ENCODE results near the gene PDIA5. TPM values are rescaled to one million over a fixed set of nuclear protein-coding genes. Genes with fewer than 3 reads are reported as not detected.

The PDIA5 gene
- total RNA-seq, 3 donors from 2014 or later (not counting 1 experiment from before 2014, with no cell fraction given) = 0.59 to 3.3 (median 0.63) TPM

DNA sequence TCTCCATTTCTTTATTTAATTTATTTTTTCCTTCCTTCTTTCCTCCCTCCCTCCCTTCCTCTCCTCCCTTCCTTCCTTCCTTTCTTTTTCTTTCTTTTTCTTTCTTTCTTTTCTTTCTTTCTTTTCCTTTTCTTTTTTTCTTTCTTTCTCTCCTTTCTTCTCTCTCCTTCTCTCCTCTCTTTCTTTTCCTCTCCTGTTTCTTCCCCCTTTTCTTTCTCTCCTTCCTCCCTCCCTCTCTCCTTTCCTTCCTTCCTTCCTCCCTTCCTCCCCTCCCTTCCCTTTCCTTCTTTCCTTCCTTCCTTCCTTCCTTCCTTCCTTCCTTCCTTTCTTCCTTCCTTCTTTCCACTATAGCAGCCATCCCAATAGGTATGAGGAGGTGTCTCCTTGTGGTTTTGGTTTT is 6.8 kb upstream of the PDIA5 start:
- Mint-ChIP-seq H3K4me1 (peaks cover 0 to 6% of the 10 kb centered on the region in 2 donors), H3K27me3 (ENCODE audit: low read depth in 2 of 2) (peaks cover 12% of the 10 kb centered on the region in 2 donors), H3K36me3 (no peaks in the 10 kb centered on the region), H3K4me3 (no peak overlapping the region), H3K9me3 (no peaks in the 10 kb centered on the region), H3K27ac (no peak overlapping the region)
- no peak for TF ChIP-seq CTCF (IDR thresholded peaks at IDR 0.05)
- intact Hi-C loops (cut with micrococcal nuclease) = no loop called here
- ATAC-seq = no peak
- H3K9me3 ChIP-seq (ENCODE audit: control insufficient read depth, insufficient read depth, low read length) = no peaks in the 10 kb centered on the region
- H3K4me1 ChIP-seq (ENCODE audit: control insufficient read depth, insufficient read depth, low read length) = no peaks in the 10 kb centered on the region
- H3K4me3 ChIP-seq (ENCODE audit: low read length) = no peak overlapping the region
- no peak for DNase-seq
- H3K36me3 ChIP-seq (ENCODE audit: control insufficient read depth, insufficient read depth, low read length) = no peaks in the 10 kb centered on the region
- no peak overlapping the region for H3K27ac ChIP-seq (ENCODE audit: low read length)
- H3K27me3 ChIP-seq (ENCODE audit: control insufficient read depth, insufficient read depth, low read length) = no peaks in the 10 kb centered on the region

- Histone ChIP-seq H3K4me1 (ENCODE audit: control insufficient read depth, insufficient read depth, low read length) (no peaks in the 10 kb centered on the region), H3K27me3 (ENCODE audit: control insufficient read depth, insufficient read depth, low read length) (no peaks in the 10 kb centered on the region), H3K4me3 (ENCODE audit: low read length) (no peak overlapping the region), H3K9me3 (ENCODE audit: control insufficient read depth, insufficient read depth, low read length) (no peaks in the 10 kb centered on the region), H3K36me3 (ENCODE audit: control insufficient read depth, insufficient read depth, low read length) (no peaks in the 10 kb centered on the region), H3K27ac (ENCODE audit: low read length) (no peak overlapping the region)
- intact Hi-C loops (cut with micrococcal nuclease) = no loop called here
- Mint-ChIP-seq H3K4me1 (peaks cover 0 to 9% of the 10 kb centered on the region in 2 donors), H3K9me3 (no peaks in the 10 kb centered on the region), H3K27ac (no peak overlapping the region), H3K27me3 (ENCODE audit: low read depth in 2 of 2) (peaks cover 12 to 16% of the 10 kb centered on the region in 2 donors), H3K4me3 (no peak overlapping the region), H3K36me3 (no peaks in the 10 kb centered on the region)
- WGBS (ENCODE audit: insufficient coverage) = 90% methylated on average over 5 of the region's 7 CpGs
- no peak for TF ChIP-seq CTCF (IDR thresholded peaks at IDR 0.05)
- DNase-seq (no peak), ATAC-seq (no peak)
Measured at GRCh38 chr3:123061856-123062255, 5.0 kb upstream of the PDIA5 start.

- no peaks in the 10 kb centered on the region for H3K9me3 ChIP-seq (ENCODE audit: control insufficient read depth, insufficient read depth, low read length)
- intact Hi-C loops (cut with micrococcal nuclease) = no loop called here
- Mint-ChIP-seq H3K36me3 (no peaks in the 10 kb centered on the region), H3K9me3 (no peaks in the 10 kb centered on the region), H3K4me1 (peaks cover 4 to 16% of the 10 kb centered on the region in 2 donors), H3K4me3 (no peak overlapping the region), H3K27me3 (ENCODE audit: low read depth in 2 of 2) (peaks cover 18 to 20% of the 10 kb centered on the region in 2 donors), H3K27ac (no peak overlapping the region)
- DNase-seq (no peak), ATAC-seq (no peak)
- H3K27ac ChIP-seq (ENCODE audit: low read length) = no peak overlapping the region
- TF ChIP-seq CTCF (IDR thresholded peaks at IDR 0.05) = no peak
- H3K36me3 ChIP-seq (ENCODE audit: control insufficient read depth, insufficient read depth, low read length) = no peaks in the 10 kb centered on the region
- H3K27me3 ChIP-seq (ENCODE audit: control insufficient read depth, insufficient read depth, low read length) = no peaks in the 10 kb centered on the region
- peaks cover 8% of the 10 kb centered on the region for H3K4me1 ChIP-seq (ENCODE audit: control insufficient read depth, insufficient read depth, low read length)
- 88% methylated on average over 5 of the region's 6 CpGs for WGBS (ENCODE audit: insufficient coverage)
- no peak overlapping the region for H3K4me3 ChIP-seq (ENCODE audit: low read length)
Measured at GRCh38 chr3:123063034-123063433, 3.8 kb upstream of the PDIA5 start.

GRCh38 chr3:123064506-123064905 is 2.3 kb upstream of the PDIA5 start:
- intact Hi-C loops (cut with micrococcal nuclease) = no loop called here
- Mint-ChIP-seq H3K4me3 (no peak overlapping the region), H3K27ac (no peak overlapping the region), H3K9me3 (no peaks in the 10 kb centered on the region), H3K36me3 (no peaks in the 10 kb centered on the region), H3K4me1 (peaks cover 4 to 22% of the 10 kb centered on the region in 2 donors), H3K27me3 (ENCODE audit: low read depth in 2 of 2) (peaks cover 29 to 31% of the 10 kb centered on the region in 2 donors)
- no peak for DNase-seq
- H3K27me3 ChIP-seq (ENCODE audit: control insufficient read depth, insufficient read depth, low read length) = no peaks in the 10 kb centered on the region
- no peak overlapping the region for H3K27ac ChIP-seq (ENCODE audit: low read length)
- 100% methylated on average over 4 of the region's 4 CpGs for WGBS (ENCODE audit: insufficient coverage)
- no peak overlapping the region for H3K4me3 ChIP-seq (ENCODE audit: low read length)
- H3K9me3 ChIP-seq (ENCODE audit: control insufficient read depth, insufficient read depth, low read length) = no peaks in the 10 kb centered on the region
- TF ChIP-seq CTCF (IDR thresholded peaks at IDR 0.05) = no peak
- H3K36me3 ChIP-seq (ENCODE audit: control insufficient read depth, insufficient read depth, low read length) = no peaks in the 10 kb centered on the region
- ATAC-seq = no peak
- peaks cover 11% of the 10 kb centered on the region for H3K4me1 ChIP-seq (ENCODE audit: control insufficient read depth, insufficient read depth, low read length)

All from natural killer cell (primary cell).